Neural crest cell (in vitro differentiated cells): Measurements from ENCODE around the gene TMEM107. TPM values are rescaled to one million over a fixed set of nuclear protein-coding genes. Genes with fewer than 3 reads are reported as not detected.

Experiments
- DNase-seq: peaks from one replicate; pipeline ENCODE4 v3.0.0; 2021; ENCODE audit warnings: low read depth, mixed read lengths, low spot score
- H3K27ac Mint-ChIP-seq: one replicate; pipeline ENCODE4 v1.8.0; 2021; ENCODE audit warnings: mild to moderate bottlenecking, mixed read lengths; ENCODE audit not compliant: unreplicated experiment
- H3K27me3 Mint-ChIP-seq: 2 replicates; pipeline ENCODE4 v1.8.0; 2021; ENCODE audit warnings: low read depth, mild to moderate bottlenecking, mixed read lengths
- H3K36me3 Mint-ChIP-seq: 2 replicates; pipeline ENCODE4 v1.8.0; 2021; ENCODE audit warnings: low read depth, mild to moderate bottlenecking, mixed read lengths
- H3K4me1 Mint-ChIP-seq: 2 replicates; pipeline ENCODE4 v1.8.0; 2021; ENCODE audit warnings: mixed read lengths
- H3K4me3 Mint-ChIP-seq: one replicate; pipeline ENCODE4 v1.8.0; 2021; ENCODE audit warnings: mild to moderate bottlenecking, mixed read lengths
- H3K9me3 Mint-ChIP-seq: 2 replicates; pipeline ENCODE4 v1.8.0; 2021; ENCODE audit warnings: mixed read lengths
- CTCF ChIP-seq: fragments of 200-600 bp; sonication (generic); conservative IDR thresholded peaks from 2 replicates; pipeline ENCODE4 v1.5.0; 2021; ENCODE audit warnings: antibody characterized with exemption, mild to moderate bottlenecking
- total RNA-seq: library from RNA; stranded (reverse); gene quantifications from 2 replicates; pipeline ENCODE4 v1.2.1, GENCODE V29; 2021

The TMEM107 gene
- total RNA-seq, 1 donor from 2014 or later: 41.4 TPM

GRCh38 chr17:8164815-8165131, 11.4 kb downstream of the TMEM107 start:
- Mint-ChIP-seq H3K36me3 (peaks cover 6% of the 10 kb centered on the region), H3K27me3 (no peaks in the 10 kb centered on the region), H3K27ac (no peak overlapping the region), H3K4me1 (peaks cover 43% of the 10 kb centered on the region), H3K4me3 (peak overlapping the region; percentile 84), H3K9me3 (no peaks in the 10 kb centered on the region)
- TF ChIP-seq CTCF: no peak
- no peak for DNase-seq

- H3K36me3 Mint-ChIP-seq: peaks cover 6% of the 10 kb centered on the region
- no peak overlapping the region for H3K27ac Mint-ChIP-seq
- peak overlapping the region; percentile 92 for H3K4me3 Mint-ChIP-seq
- peaks cover 44% of the 10 kb centered on the region for H3K4me1 Mint-ChIP-seq
- no peaks in the 10 kb centered on the region for H3K9me3 Mint-ChIP-seq
- DNase-seq: no peak
- no peaks in the 10 kb centered on the region for H3K27me3 Mint-ChIP-seq
- no peak for TF ChIP-seq CTCF
Measured at GRCh38 chr17:8163978-8164814, 12.0 kb downstream of the TMEM107 start.

DNA sequence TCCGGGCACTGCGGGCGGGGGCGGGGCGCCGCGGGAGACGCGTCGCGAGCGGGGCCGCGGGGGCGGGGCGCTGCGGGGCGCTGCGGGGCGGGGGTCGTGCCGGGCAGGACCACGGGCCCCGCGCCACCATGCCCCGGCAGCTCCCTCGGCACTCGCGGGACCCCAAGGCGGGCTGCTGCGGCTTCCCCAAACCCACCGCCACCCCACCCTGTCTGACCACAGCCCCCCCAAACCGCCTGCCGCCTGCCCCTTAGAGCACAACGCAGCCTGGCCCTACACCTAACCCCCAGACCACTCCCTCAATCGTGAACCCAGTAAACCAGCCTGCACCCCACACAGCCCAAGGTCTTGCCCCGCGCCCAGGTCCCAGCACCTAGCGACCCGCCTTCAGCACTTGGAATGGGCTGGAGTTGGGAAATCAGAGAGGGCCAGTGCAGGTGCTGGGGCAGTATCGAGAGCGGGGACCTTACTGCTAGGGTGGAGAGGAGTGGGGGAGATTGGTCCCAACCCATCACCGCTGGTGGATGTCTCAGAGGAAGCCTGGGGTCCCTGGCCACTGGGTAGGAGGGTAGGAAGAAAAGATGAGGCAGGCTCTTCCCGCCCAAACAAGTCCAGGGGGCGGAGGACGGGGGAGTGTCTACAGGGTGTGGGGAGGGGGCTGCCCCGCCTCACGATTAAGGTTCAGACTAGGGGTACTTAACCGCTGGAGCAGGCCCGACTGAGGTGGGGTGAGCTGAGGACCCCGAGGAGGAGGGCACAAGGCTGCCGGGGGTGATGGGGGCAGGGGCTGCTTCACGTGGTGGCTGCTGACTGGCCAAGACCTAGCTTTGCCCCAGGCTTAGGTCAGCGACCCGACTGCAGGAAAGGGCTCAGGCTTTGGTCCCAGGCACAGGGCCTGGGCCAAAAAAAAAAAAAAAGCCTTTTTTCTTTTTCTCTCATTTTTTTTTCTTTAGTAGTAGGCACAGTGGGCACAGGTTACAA, 12.9 kb downstream of the TMEM107 start:
- Mint-ChIP-seq H3K27me3 (peaks cover 2% of the 10 kb centered on the region), H3K27ac (peak overlapping the region; percentile 98), H3K4me1 (peaks cover 50% of the 10 kb centered on the region), H3K36me3 (peaks cover 12% of the 10 kb centered on the region), H3K4me3 (peak overlapping the region; percentile 92), H3K9me3 (no peaks in the 10 kb centered on the region)
- no peak for TF ChIP-seq CTCF
- no peak for DNase-seq

DNA sequence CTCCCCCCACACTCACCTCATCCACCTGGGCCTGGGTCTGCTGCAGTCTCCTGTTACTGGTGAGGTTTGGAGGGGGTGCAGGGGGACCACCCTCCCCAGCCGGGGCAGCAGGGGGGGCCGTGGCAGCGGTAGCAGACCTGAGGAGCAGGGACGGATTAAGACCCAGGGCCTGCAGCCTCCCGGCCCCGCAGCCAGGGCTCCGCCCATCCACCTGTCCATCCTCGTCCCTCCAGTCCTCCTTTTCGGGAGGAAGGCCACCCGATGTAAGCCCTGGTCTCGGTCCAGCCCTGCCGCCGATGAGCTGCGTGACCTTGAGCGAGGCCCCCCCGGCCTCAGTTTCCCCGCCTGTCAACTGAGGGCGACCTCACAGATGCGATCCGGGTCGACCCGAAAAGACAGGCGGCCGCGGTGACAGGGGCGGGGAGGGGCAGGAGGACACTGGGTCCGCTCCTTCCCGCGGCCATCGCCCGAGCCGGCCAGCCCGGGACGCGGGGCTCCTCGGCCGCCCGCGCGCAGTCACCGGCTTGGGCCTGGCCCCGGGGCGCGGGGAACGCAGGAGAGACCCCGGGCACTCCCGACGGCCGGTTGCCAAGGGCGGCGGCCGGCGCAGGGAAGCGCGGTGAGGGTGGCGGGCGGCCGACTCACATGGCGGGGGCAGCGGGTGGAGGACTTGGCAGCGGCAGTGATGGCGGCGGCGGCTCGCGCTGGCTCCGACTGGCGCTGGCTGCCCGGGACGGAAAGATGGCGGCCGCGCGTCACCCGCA, 13.8 kb downstream of the TMEM107 start, which contains the start of gene VAMP2:
VAMP2 (minus strand) TSS at position 716 of the 764 bp plus-strand sequence; CDS start at position 647, 69 bp downstream.
- Mint-ChIP-seq H3K4me3 (peak within 1 kb of the TSS; percentile 92), H3K36me3 (peaks cover 12% of the 10 kb centered on the region), H3K27ac (peak within 1 kb of the TSS; percentile 98), H3K4me1 (peaks cover 47% of the 10 kb centered on the region), H3K9me3 (no peaks in the 10 kb centered on the region), H3K27me3 (peaks cover 2% of the 10 kb centered on the region)
- peak; percentile 72 for DNase-seq
- no peak for TF ChIP-seq CTCF
